Measurements from ENCODE around the gene EIF3A.

DNA sequence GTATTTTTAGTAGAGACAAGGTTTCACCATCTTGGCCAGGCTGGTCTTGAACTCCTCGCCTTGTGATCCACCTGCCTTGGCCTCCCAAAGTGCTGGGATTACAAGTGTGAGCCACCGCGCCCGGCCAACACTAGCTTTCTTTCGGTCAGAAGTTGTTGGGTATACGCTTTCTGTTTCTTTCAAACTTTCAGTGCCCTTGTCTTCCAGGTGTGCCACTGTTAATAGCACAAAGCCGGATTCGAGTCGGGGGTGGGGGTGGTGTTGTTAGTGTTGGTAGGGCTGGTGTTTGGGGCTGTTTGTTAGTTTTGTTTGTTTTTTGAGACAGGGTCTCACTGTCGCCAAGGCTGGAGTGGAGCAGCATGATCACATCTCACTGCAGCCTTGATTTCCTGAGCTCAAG is 84.9 kb downstream of the EIF3A start:
- TF ChIP-seq, protein P1, sequence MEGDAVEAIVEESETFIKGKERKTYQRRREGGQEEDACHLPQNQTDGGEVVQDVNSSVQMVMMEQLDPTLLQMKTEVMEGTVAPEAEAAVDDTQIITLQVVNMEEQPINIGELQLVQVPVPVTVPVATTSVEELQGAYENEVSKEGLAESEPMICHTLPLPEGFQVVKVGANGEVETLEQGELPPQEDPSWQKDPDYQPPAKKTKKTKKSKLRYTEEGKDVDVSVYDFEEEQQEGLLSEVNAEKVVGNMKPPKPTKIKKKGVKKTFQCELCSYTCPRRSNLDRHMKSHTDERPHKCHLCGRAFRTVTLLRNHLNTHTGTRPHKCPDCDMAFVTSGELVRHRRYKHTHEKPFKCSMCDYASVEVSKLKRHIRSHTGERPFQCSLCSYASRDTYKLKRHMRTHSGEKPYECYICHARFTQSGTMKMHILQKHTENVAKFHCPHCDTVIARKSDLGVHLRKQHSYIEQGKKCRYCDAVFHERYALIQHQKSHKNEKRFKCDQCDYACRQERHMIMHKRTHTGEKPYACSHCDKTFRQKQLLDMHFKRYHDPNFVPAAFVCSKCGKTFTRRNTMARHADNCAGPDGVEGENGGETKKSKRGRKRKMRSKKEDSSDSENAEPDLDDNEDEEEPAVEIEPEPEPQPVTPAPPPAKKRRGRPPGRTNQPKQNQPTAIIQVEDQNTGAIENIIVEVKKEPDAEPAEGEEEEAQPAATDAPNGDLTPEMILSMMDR (IDR thresholded peaks at IDR 0.05), result no peak
- TF ChIP-seq POLR2A (IDR thresholded peaks at IDR 0.05) (no peak), POLR2AphosphoS5 (IDR thresholded peaks at IDR 0.05) (no peak), EP300 (IDR thresholded peaks at IDR 0.05) (no peak)

Measured in stomach (tissue), 4 donors.